ENCODE data around the gene KPNA3. TPM values are rescaled to one million over a fixed set of nuclear protein-coding genes. Genes with fewer than 3 reads are reported as not detected.

Gene KPNA3
- total RNA-seq, 1 experiment from 2014 or later: 36.8 TPM

DNA sequence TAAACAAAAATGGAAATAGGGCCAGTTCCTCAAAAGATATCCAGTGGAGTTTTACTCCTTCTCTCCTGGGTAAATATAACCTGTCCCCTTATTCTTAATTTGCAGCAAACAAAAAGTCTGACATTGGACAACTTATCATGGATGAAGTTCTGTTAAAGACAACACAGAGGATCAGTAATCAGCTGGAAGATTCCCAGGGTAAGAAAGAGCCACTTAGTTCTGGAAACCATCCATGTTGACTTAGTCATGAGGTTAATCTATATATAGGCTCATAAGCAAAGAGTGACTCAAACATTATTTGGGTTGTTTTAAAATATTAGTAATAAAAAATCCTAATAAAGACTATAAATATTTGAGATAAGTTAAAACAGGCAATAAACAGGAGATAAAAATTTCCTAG lies 60.7 kb downstream of the KPNA3 start:
- H3K27ac ChIP-seq (ENCODE audit: low read length): no peak overlapping the region
- intact Hi-C loops (cut with micrococcal nuclease; ENCODE audit: unreplicated experiment): no loop called here
- H3K4me1 ChIP-seq (ENCODE audit: control insufficient read depth, insufficient read depth, low read length): no peaks in the 10 kb centered on the region
- H3K4me3 ChIP-seq (ENCODE audit: low read depth in 2 of 2, low read length in 2 of 2): no peak overlapping the region
- ChIA-PET CTCF (no interaction called here), POLR2A (no interaction called here)
- ATAC-seq (no peak), DNase-seq (ENCODE audit: low read depth, low spot score) (no peak)
- H3K9me3 ChIP-seq (ENCODE audit: control insufficient read depth, insufficient read depth, low read depth, low read length): no peaks in the 10 kb centered on the region
- no peak for TF ChIP-seq SIN3A (IDR thresholded peaks at IDR 0.05; ENCODE audit: borderline replicate concordance, insufficient read depth, low read depth, low read length)
- TF ChIP-seq, protein P1, sequence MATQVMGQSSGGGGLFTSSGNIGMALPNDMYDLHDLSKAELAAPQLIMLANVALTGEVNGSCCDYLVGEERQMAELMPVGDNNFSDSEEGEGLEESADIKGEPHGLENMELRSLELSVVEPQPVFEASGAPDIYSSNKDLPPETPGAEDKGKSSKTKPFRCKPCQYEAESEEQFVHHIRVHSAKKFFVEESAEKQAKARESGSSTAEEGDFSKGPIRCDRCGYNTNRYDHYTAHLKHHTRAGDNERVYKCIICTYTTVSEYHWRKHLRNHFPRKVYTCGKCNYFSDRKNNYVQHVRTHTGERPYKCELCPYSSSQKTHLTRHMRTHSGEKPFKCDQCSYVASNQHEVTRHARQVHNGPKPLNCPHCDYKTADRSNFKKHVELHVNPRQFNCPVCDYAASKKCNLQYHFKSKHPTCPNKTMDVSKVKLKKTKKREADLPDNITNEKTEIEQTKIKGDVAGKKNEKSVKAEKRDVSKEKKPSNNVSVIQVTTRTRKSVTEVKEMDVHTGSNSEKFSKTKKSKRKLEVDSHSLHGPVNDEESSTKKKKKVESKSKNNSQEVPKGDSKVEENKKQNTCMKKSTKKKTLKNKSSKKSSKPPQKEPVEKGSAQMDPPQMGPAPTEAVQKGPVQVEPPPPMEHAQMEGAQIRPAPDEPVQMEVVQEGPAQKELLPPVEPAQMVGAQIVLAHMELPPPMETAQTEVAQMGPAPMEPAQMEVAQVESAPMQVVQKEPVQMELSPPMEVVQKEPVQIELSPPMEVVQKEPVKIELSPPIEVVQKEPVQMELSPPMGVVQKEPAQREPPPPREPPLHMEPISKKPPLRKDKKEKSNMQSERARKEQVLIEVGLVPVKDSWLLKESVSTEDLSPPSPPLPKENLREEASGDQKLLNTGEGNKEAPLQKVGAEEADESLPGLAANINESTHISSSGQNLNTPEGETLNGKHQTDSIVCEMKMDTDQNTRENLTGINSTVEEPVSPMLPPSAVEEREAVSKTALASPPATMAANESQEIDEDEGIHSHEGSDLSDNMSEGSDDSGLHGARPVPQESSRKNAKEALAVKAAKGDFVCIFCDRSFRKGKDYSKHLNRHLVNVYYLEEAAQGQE (IDR thresholded peaks at IDR 0.05; ENCODE audit: insufficient read depth in 1 of 2, low read depth in 2 of 2, low read length in 1 of 2): no peak
- TF ChIP-seq TCF7L2 (IDR thresholded peaks at IDR 0.05; ENCODE audit: low read depth, low read length): no peak
- TF ChIP-seq, protein P2, sequence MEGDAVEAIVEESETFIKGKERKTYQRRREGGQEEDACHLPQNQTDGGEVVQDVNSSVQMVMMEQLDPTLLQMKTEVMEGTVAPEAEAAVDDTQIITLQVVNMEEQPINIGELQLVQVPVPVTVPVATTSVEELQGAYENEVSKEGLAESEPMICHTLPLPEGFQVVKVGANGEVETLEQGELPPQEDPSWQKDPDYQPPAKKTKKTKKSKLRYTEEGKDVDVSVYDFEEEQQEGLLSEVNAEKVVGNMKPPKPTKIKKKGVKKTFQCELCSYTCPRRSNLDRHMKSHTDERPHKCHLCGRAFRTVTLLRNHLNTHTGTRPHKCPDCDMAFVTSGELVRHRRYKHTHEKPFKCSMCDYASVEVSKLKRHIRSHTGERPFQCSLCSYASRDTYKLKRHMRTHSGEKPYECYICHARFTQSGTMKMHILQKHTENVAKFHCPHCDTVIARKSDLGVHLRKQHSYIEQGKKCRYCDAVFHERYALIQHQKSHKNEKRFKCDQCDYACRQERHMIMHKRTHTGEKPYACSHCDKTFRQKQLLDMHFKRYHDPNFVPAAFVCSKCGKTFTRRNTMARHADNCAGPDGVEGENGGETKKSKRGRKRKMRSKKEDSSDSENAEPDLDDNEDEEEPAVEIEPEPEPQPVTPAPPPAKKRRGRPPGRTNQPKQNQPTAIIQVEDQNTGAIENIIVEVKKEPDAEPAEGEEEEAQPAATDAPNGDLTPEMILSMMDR (IDR thresholded peaks at IDR 0.05): no peak
- TF ChIP-seq POLR2AphosphoS5 (IDR thresholded peaks at IDR 0.05; ENCODE audit: low read depth, low read length): no peak
- peaks cover 4% of the 10 kb centered on the region for H3K36me3 ChIP-seq (ENCODE audit: control insufficient read depth, insufficient read depth, low read length)
- BruUV-seq (replicated peaks): no TSS peak
- no peaks in the 10 kb centered on the region for H3K27me3 ChIP-seq (ENCODE audit: control insufficient read depth, insufficient read depth, low read length)
- in situ Hi-C loops (cut with HindIII; ENCODE audit: low pct_unique_long_range_greater_than_20kb, low sequenced_read_pairs): no loop called here

DNA sequence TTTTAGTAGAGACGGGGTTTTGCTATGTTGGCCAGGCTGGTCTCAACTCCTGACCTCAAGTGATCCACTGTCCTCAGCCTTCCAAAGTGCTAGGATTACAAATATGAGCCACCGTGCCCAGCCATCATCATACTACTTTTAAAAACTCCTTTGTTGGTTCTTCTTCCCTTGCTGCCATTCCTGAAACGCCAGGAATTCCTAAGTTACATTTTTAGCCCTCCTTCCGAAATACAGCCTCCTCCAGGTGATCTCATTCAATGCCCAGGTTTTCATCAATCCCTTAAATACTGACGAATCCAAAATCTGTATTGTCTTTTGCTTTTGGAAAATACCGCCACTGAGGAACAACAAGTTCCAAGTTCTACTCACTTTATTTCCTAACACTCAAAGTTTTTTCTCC lies 75.9 kb downstream of the KPNA3 start:
- in situ Hi-C loops (cut with HindIII; ENCODE audit: low pct_unique_long_range_greater_than_20kb, low sequenced_read_pairs): no loop called here
- H3K9me3 ChIP-seq (ENCODE audit: control insufficient read depth, insufficient read depth, low read depth, low read length): no peaks in the 10 kb centered on the region; the same call in 1 of the 2 replicates
- H3K36me3 ChIP-seq (ENCODE audit: control insufficient read depth, insufficient read depth, low read length): peaks cover 14% of the 10 kb centered on the region; the same call in 1 of the 2 replicates
- ChIA-PET CTCF (no interaction called here), POLR2A (no interaction called here)
- no TSS peak for BruUV-seq (replicated peaks)
- no peak for DNase-seq (ENCODE audit: low read depth, low spot score)
- H3K27ac ChIP-seq (ENCODE audit: low read length): no peak overlapping the region
- H3K4me3 ChIP-seq (ENCODE audit: low read depth in 2 of 2, low read length in 2 of 2): no peak overlapping the region
- H3K27me3 ChIP-seq (ENCODE audit: control insufficient read depth, insufficient read depth, low read length): no peaks in the 10 kb centered on the region
- intact Hi-C loops (cut with micrococcal nuclease; ENCODE audit: unreplicated experiment): no loop called here
- no peaks in the 10 kb centered on the region for H3K4me1 ChIP-seq (ENCODE audit: control insufficient read depth, insufficient read depth, low read length)
- no peak for ATAC-seq
- TF ChIP-seq, protein P2 (IDR thresholded peaks at IDR 0.05): no peak
- TF ChIP-seq POLR2AphosphoS5 (IDR thresholded peaks at IDR 0.05; ENCODE audit: low read depth, low read length) (no peak), SIN3A (IDR thresholded peaks at IDR 0.05; ENCODE audit: borderline replicate concordance, insufficient read depth, low read depth, low read length) (no peak), TCF7L2 (IDR thresholded peaks at IDR 0.05; ENCODE audit: low read depth, low read length) (no peak)
- TF ChIP-seq, protein P1 (IDR thresholded peaks at IDR 0.05; ENCODE audit: insufficient read depth in 1 of 2, low read depth in 2 of 2, low read length in 1 of 2): no peak

Measured in Panc1 (cell line).